Heart left ventricle (tissue), 16 donors: ENCODE measurements around the gene TNRC6B. TPM values are rescaled to one million over a fixed set of nuclear protein-coding genes. Genes with fewer than 3 reads are reported as not detected.

ENCODE experiments used
- ATAC-seq, 4 donors: fragments of 200-7000 bp; cut with Tn5 transposase; one replicate each; pipeline ENCODE4 v1.9.1; 2020 to 2022; ENCODE audit warnings: moderate library complexity in 4 of 4, mild to moderate bottlenecking in 3 of 4, moderate number of reproducible peaks in 1 of 4
- DNase-seq, 5 donors: peaks; one replicate each; pipeline ENCODE4 v3.0.0-alpha.2; 2020
- H3K27ac ChIP-seq, 12 donors: fragments of 200-600 bp; sonication (generic) in 4 of 12; one replicate each; pipeline versions ENCODE4 v1.5.0 to v1.8.0; 2016 to 2022; ENCODE audit warnings: mild to moderate bottlenecking in 2 of 12
- H3K27me3 ChIP-seq, 9 donors: fragments of 200-600 bp; sonication (generic) in 2 of 9; one replicate each; pipeline versions ENCODE4 v1.5.1 to v1.8.0; 2016 to 2022; ENCODE audit warnings: mild to moderate bottlenecking in 3 of 9
- H3K36me3 ChIP-seq, 9 donors: fragments of 200-600 bp; sonication (generic) in 2 of 9; one replicate each; pipeline versions ENCODE4 v1.5.0 to v1.8.0; 2018 to 2022; ENCODE audit warnings: mild to moderate bottlenecking in 2 of 9
- H3K4me1 ChIP-seq, 12 donors: fragments of 200-600 bp; sonication (generic) in 4 of 12; one replicate each; pipeline versions ENCODE4 v1.5.0 to v1.8.0; 2016 to 2022; ENCODE audit warnings: mild to moderate bottlenecking in 3 of 12
- H3K4me3 ChIP-seq, 12 donors: fragments of 200-600 bp; sonication (generic) in 4 of 12; one replicate each; pipeline versions ENCODE4 v1.5.0 to v1.8.0; 2017 to 2022; ENCODE audit warnings: mild to moderate bottlenecking in 9 of 12, moderate library complexity in 4 of 12
- H3K9me3 ChIP-seq, 12 donors: fragments of 200-600 bp; sonication (generic) in 4 of 12; one replicate each; pipeline versions ENCODE4 v1.5.0 to v1.8.0; 2016 to 2022; ENCODE audit warnings: mild to moderate bottlenecking in 1 of 12
- POLR2A ChIP-seq, 2 donors: fragments of 450-650 bp; IDR thresholded peaks; one replicate each; pipeline ENCODE4 v1.6.1; 2017; ENCODE audit warnings: antibody characterized with exemption in 2 of 2, mild to moderate bottlenecking in 2 of 2, moderate library complexity in 2 of 2
- WGBS, 4 donors: extraction: QIAGEN DNeasy Blood & Tissue Kit in 2 of 4; methylation state at CpG; one replicate each; pipeline versions ENCODE4 v1.1.5 to v1.1.7; 2013 to 2018; 5-methylcytosine and 5-hydroxymethylcytosine counted together
- intact Hi-C, 10 donors: fragments of 100-400 bp; cut with DNase I; formaldehyde crosslinking; loops; one replicate each; pipeline versions ENCODE4 v1.11.1 to v1.14.2; 2022
- polyA plus RNA-seq, 2 donors: library from polyadenylated mRNA; stranded (reverse); fragments of 200-250 nt; gene quantifications; one replicate each; pipeline ENCODE4 v1.2.3, GENCODE V29; 2013
- total RNA-seq, 9 donors: library from RNA; depleted of rRNA in 2 of 9; stranded (reverse); fragments of >200 nt in 2 of 9; fragmentation: NEBNext Ultra II Directional in 3 of 9; extraction: Animal tissue kit (Norgen Biotek cat#: 25700) in 3 of 9; gene quantifications; one replicate each; pipeline versions ENCODE4 v1.1.0 to v1.2.4, GENCODE V29; 2016 to 2023
- TF ChIP-seq, protein P1 (sequence below), 12 donors: fragments of 200-600 bp; sonication (generic) in 4 of 12; IDR thresholded peaks; one replicate each; pipeline versions ENCODE4 v1.5.0 to v1.8.0; 2018 to 2022; ENCODE audit warnings: antibody characterized with exemption in 12 of 12, mild to moderate bottlenecking in 5 of 12
- donor health status: ischemic (EF 13 %, LVEDD 7.1; RV severe dilation, severe dysfunction).
- donor health status: healthy with polysubstance abuse.
- donor health status: DM: no; HTN: yes; CAD: no.
- donor health status: DM: no; HTN: no; CAD: no.
- donor health status: ischemic (EF 25% LVEDD 6.9; RV normal size, moderate dysfunction).
- donor health status: ischemic (EF 25% LVEDD 5.7; RV mildly dilated, moderate dysfunction).
- donor health status: healthy.
- donor health status: DM: yes; HTN: yes; CAD: no.
- donor health status: ischemic (EF 35%, LVEDD 5.7; RV mildly dilated, moderate dysfunction).
- donor health status: nonischemic (EF 11% LVEDD 7.7; RV severe dilation, severe dysfunction).
- donor health status: DM: yes; HTN: yes; CAD: no.
- donor health status: PGD.
- donor health status: ischemic (EF 29% LVEDD 5.4; RV normal size, mild dysfunction).
- donor health status: nonischemic (EF 23%, LVEDD 6.1; RV moderate dilation, normal function).

TNRC6B gene
- total and polyA plus RNA-seq, 11 donors = 13.2 to 62.4 (median 39.3) TPM

DNA sequence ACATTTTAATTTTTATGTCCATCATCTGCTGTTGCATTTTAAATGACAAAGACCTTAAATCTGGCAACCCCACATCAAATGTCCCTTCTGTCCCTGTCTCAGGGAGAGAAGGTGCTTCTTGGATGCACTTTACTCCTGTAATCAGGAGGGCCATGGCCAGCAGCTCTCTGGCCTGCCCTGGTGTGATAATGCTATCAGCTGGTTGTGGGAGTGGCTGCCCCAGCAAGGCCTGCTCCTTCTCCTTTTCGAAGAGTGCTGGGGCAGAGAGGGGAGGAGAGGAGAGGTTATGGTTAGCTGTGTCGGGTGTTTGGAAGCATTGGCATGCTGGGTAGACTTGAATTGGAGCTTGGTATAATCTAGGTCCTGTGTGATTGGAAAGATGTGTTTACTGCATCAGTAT, 12.8 kb downstream of the TNRC6B start:
- no peak overlapping the region for H3K4me3 ChIP-seq
- H3K27me3 ChIP-seq = no peaks in the 10 kb centered on the region
- H3K27ac ChIP-seq = peak overlapping the region in 11 of 12 donors; percentile 5 to 63 (median 36)
- DNase-seq (peak in 3 of 5 donors; percentile 37 to 63 (median 59)), ATAC-seq (peak; percentile 61 to 93 (median 80))
- intact Hi-C loops = loop anchor here in 2 of 10 donors (5.0 to 10.0 kb wide), 2 partner anchors 87 to 146 kb away; no protein-coding TSS in a partner anchor
- TF ChIP-seq, protein P1, sequence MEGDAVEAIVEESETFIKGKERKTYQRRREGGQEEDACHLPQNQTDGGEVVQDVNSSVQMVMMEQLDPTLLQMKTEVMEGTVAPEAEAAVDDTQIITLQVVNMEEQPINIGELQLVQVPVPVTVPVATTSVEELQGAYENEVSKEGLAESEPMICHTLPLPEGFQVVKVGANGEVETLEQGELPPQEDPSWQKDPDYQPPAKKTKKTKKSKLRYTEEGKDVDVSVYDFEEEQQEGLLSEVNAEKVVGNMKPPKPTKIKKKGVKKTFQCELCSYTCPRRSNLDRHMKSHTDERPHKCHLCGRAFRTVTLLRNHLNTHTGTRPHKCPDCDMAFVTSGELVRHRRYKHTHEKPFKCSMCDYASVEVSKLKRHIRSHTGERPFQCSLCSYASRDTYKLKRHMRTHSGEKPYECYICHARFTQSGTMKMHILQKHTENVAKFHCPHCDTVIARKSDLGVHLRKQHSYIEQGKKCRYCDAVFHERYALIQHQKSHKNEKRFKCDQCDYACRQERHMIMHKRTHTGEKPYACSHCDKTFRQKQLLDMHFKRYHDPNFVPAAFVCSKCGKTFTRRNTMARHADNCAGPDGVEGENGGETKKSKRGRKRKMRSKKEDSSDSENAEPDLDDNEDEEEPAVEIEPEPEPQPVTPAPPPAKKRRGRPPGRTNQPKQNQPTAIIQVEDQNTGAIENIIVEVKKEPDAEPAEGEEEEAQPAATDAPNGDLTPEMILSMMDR (IDR thresholded peaks at IDR 0.05) = no peak
- no peak for TF ChIP-seq POLR2A (IDR thresholded peaks at IDR 0.05)
- no peaks in the 10 kb centered on the region for H3K36me3 ChIP-seq
- peaks cover 0 to 90% (median 69%) of the 10 kb centered on the region in 12 donors for H3K4me1 ChIP-seq
- no peaks in the 10 kb centered on the region for H3K9me3 ChIP-seq
- WGBS, 4 donors = 43 to 50% (median 43%) methylated on average over 2 of the region's 2 CpGs

DNA sequence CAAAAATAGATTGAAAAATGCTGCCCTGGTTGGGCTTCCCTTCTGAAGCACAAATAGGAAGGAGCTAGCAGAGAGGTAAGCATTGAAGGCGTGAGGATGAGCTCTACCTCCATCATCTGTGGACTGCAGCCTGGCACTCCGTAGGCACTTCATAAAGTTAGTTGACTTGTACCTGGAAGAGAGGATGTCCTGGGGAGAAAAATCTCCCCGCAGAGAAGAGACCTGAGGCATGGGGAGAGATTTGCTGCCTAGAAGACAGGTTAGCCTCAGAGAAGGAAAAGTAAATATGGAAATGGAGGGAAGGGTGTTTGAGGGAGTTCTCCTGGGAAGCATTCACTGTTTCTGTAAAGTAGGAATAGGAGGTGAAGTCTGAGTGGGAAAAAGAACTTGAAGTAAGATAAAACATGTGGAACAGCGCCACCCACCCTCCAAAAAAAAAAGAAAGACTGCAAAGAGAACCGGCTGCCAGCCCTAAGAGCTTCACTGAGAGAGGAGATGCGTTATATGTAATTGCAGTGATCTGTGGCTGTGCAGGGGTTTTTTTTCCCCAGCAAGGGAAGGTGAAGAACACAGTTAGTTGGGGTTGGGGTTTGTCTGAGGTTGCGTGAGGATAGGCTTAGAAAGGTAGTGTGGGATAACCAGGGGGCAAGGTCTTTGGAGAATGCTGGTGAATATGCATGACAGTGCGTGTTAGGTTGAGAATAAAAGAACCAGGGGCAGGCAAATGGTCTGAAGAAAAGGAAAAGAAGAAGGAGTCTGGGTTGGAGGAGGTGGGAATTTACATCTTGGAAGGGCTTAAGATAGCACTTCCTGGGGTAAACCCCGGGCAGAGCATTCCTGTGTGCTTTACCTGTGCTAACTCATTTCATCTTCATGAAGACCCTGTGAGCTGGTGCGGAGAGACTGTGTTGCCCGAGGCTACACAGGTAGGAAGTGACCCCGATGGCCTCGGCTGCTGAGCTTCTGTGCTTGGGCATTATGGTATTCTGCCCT, 16.0 kb downstream of the TNRC6B start:
- intact Hi-C loops = loop anchor here in 2 of 10 donors (5.0 to 10.0 kb wide), 2 partner anchors 84 to 149 kb away; no protein-coding TSS in a partner anchor
- Histone ChIP-seq H3K9me3 (no peaks in the 10 kb centered on the region), H3K4me1 (peaks cover 0 to 89% (median 68%) of the 10 kb centered on the region in 12 donors), H3K36me3 (no peaks in the 10 kb centered on the region), H3K4me3 (no peak overlapping the region), H3K27me3 (no peaks in the 10 kb centered on the region), H3K27ac (peak overlapping the region in 1 of 12 donors; percentile 53)
- TF ChIP-seq, protein P1 (IDR thresholded peaks at IDR 0.05) = peak in 10 of 12 donors; percentile 7 to 48 (median 29)
- TF ChIP-seq POLR2A (IDR thresholded peaks at IDR 0.05) = no peak
- DNase-seq (no peak), ATAC-seq (peak in 1 of 4 donors; percentile 31)
- 61 to 68% (median 64%) methylated on average over 13 of the region's 13 CpGs for WGBS, 4 donors

DNA sequence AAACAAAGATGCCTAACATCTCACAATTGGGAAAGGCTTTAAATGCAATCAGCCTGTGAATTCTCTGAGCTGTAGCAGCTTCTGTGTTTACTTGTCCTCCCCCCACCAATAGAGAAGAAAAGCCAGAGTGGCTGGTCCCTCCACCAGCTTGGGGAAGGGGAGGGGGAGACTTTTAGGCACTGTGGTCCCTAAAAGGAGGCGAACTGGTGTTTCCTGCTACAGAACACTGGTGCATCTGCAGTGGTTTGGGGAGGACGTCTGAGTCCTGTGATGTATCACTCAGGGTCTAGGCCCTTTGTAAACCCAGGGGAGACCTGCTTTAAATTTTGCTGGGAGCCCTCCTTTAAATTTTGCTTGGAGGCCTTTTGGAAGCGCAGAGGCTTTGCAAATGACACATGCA, 16.9 kb downstream of the TNRC6B start:
- ATAC-seq (no peak), DNase-seq (no peak)
- H3K9me3 ChIP-seq = no peaks in the 10 kb centered on the region
- TF ChIP-seq, protein P1 (IDR thresholded peaks at IDR 0.05) = no peak
- no peak for TF ChIP-seq POLR2A (IDR thresholded peaks at IDR 0.05)
- H3K4me1 ChIP-seq = peaks cover 0 to 90% (median 68%) of the 10 kb centered on the region in 12 donors
- no peaks in the 10 kb centered on the region for H3K27me3 ChIP-seq
- no peaks in the 10 kb centered on the region for H3K36me3 ChIP-seq
- 64 to 72% (median 67%) methylated on average over 3 of the region's 3 CpGs for WGBS, 4 donors
- no peak overlapping the region for H3K4me3 ChIP-seq
- H3K27ac ChIP-seq = no peak overlapping the region
- intact Hi-C loops = loop anchor here in 2 of 10 donors (5.0 to 10.0 kb wide), 2 partner anchors 83 to 150 kb away; no protein-coding TSS in a partner anchor
